CD4-positive, alpha-beta memory T cell (primary cell): Measurements from ENCODE around the gene POFUT1. TPM values are rescaled to one million over a fixed set of nuclear protein-coding genes. Genes with fewer than 3 reads are reported as not detected.
A peak's percentile ranks its signal among the peaks of the same experiment; 100 is the strongest.
"Not testable (repeated sequence)": the region's sequence is repeated elsewhere in the genome, so short reads cannot be mapped to it uniquely, and the experiment has no call there.

Experiments
- CTCF ChIA-PET: fragments of 350-600 bp; sonication (Branson Sonifier 250); formaldehyde crosslinking; loops from one replicate; lab custom pipeline; 2021; ENCODE audit warnings: inconsistent platforms; ENCODE audit not compliant: partially characterized antibody; lab: Charles Lee
- POLR2A ChIA-PET: fragments of 350-600 bp; sonication (Branson Sonifier 250); formaldehyde crosslinking; loops from one replicate; lab custom pipeline; 2021; ENCODE audit not compliant: partially characterized antibody; lab: Charles Lee
- DNase-seq, 5 donors: peaks; one replicate each; pipeline versions ENCODE4 v3.0.0 to v3.0.0-alpha.2; 2020 to 2022; ENCODE audit warnings: mixed read lengths in 1 of 5
- H3K27ac ChIP-seq: one replicate; pipeline ENCODE4 v1.7.0; 2013; ENCODE audit warnings: low read depth, low read length
- H3K27me3 ChIP-seq: 2 replicates; pipeline ENCODE4 v1.7.0; 2013; ENCODE audit warnings: mild to moderate bottlenecking, low read length, moderate library complexity; ENCODE audit not compliant: insufficient read depth
- H3K36me3 ChIP-seq: 2 replicates; pipeline ENCODE4 v1.7.0; 2013; ENCODE audit warnings: mild to moderate bottlenecking, low read length, moderate library complexity; ENCODE audit not compliant: insufficient read depth
- H3K4me1 ChIP-seq: 2 replicates; pipeline ENCODE4 v1.7.0; 2013; ENCODE audit warnings: mild to moderate bottlenecking, low read length, moderate library complexity; ENCODE audit not compliant: insufficient read depth
- H3K4me3 ChIP-seq, 2 donors: one replicate each; pipeline ENCODE4 v1.7.0; 2013; ENCODE audit warnings: low read length in 2 of 2, mild to moderate bottlenecking in 1 of 2
- H3K9me3 ChIP-seq, 2 donors: one replicate each; pipeline ENCODE4 v1.7.0; 2013; ENCODE audit warnings: low read length in 2 of 2, control low read depth in 1 of 2; ENCODE audit not compliant: control insufficient read depth in 1 of 2
- H3K27ac Mint-ChIP-seq, 7 donors: one replicate each; pipeline ENCODE4 v1.8.0; 2020 to 2021; ENCODE audit warnings: mixed read lengths in 7 of 7, mild to moderate bottlenecking in 6 of 7, inconsistent platforms in 3 of 7, moderate library complexity in 3 of 7
- H3K27me3 Mint-ChIP-seq, 2 donors: one replicate each; pipeline ENCODE4 v1.8.0; 2020 to 2021; ENCODE audit warnings: mixed read lengths in 2 of 2
- H3K36me3 Mint-ChIP-seq, 2 donors: one replicate each; pipeline ENCODE4 v1.8.0; 2020 to 2021; ENCODE audit warnings: mixed read lengths in 2 of 2, inconsistent platforms in 1 of 2, mild to moderate bottlenecking in 1 of 2
- H3K4me1 Mint-ChIP-seq, 4 donors: one replicate each; pipeline ENCODE4 v1.8.0; 2020 to 2021; ENCODE audit warnings: mixed read lengths in 4 of 4, mild to moderate bottlenecking in 1 of 4
- H3K4me3 Mint-ChIP-seq, 8 donors: one replicate each; pipeline ENCODE4 v1.8.0; 2020 to 2021; ENCODE audit warnings: mixed read lengths in 8 of 8, mild to moderate bottlenecking in 7 of 8, moderate library complexity in 6 of 8, inconsistent platforms in 3 of 8
- H3K9me3 Mint-ChIP-seq, 8 donors: one replicate each; pipeline ENCODE4 v1.8.0; 2020 to 2021; ENCODE audit warnings: mixed read lengths in 8 of 8, mild to moderate bottlenecking in 5 of 8, inconsistent platforms in 3 of 8, moderate library complexity in 1 of 8
- intact Hi-C: fragments of 100-400 bp; cut with micrococcal nuclease; formaldehyde crosslinking; loops from one replicate; pipeline ENCODE4 v1.15.1; 2023
- polyA plus RNA-seq, 2 donors: library from polyadenylated mRNA; unstranded; fragments of 300-500 nt; fragmentation: Illumina TruSeq; gene quantifications; one replicate each; pipeline ENCODE4 v1.2.3, GENCODE V29; 2021
- total RNA-seq, 2 experiments: library from RNA; stranded (reverse); gene quantifications; one replicate each; pipeline ENCODE4 v1.2.3, GENCODE V29; 2021

The POFUT1 gene
- total and polyA plus RNA-seq, 4 experiments from 2014 or later, result 13.0 to 20.8 (median 18.7) TPM

GRCh38 chr20:32164984-32165735, 42.5 kb upstream of the POFUT1 start:
- POLR2A ChIA-PET, result no interaction called here
- CTCF ChIA-PET, result no interaction called here
- peaks cover 54 to 60% of the 10 kb centered on the region in 2 donors for H3K36me3 Mint-ChIP-seq

GRCh38 chr20:32165836-32166545, 41.7 kb upstream of the POFUT1 start:
- Mint-ChIP-seq H3K36me3 (peaks cover 53 to 55% of the 10 kb centered on the region in 2 donors), H3K27me3 (no peaks in the 10 kb centered on the region), H3K4me1 (peaks cover 0 to 3% (median 0%) of the 10 kb centered on the region in 4 donors), H3K4me3 (no peak overlapping the region), H3K27ac (no peak overlapping the region), H3K9me3 (no peaks in the 10 kb centered on the region)
- CTCF ChIA-PET, result no interaction called here
- peaks cover 39% of the 10 kb centered on the region for H3K36me3 ChIP-seq
- H3K4me1 ChIP-seq, result no peaks in the 10 kb centered on the region
- POLR2A ChIA-PET, result no interaction called here
- no peak overlapping the region for H3K27ac ChIP-seq
- H3K27me3 ChIP-seq, result no peaks in the 10 kb centered on the region
- no peak overlapping the region for H3K4me3 ChIP-seq
- DNase-seq, result no peak
- no peaks in the 10 kb centered on the region for H3K9me3 ChIP-seq
- intact Hi-C loops, result no loop called here

More at GRCh38 chr20:32164984-32165735, 42.5 kb upstream of the POFUT1 start:
- Histone ChIP-seq H3K4me1 (no peaks in the 10 kb centered on the region), H3K36me3 (peaks cover 43% of the 10 kb centered on the region), H3K4me3 (no peak overlapping the region), H3K27me3 (no peaks in the 10 kb centered on the region), H3K9me3 (no peaks in the 10 kb centered on the region), H3K27ac (no peak overlapping the region)
- no peaks in the 10 kb centered on the region for H3K9me3 Mint-ChIP-seq
- peaks cover 0 to 3% (median 0%) of the 10 kb centered on the region in 4 donors for H3K4me1 Mint-ChIP-seq
- no peaks in the 10 kb centered on the region for H3K27me3 Mint-ChIP-seq
- intact Hi-C loops, result no loop called here
- peak overlapping the region in 1 of 8 donors; percentile 23 for H3K4me3 Mint-ChIP-seq
- H3K27ac Mint-ChIP-seq, result no peak overlapping the region
- no peak for DNase-seq

- H3K4me1 ChIP-seq, result no peaks in the 10 kb centered on the region
- Mint-ChIP-seq H3K27me3 (no peaks in the 10 kb centered on the region), H3K36me3 (peaks cover 37 to 39% of the 10 kb centered on the region in 2 donors), H3K4me3 (no peak overlapping the region), H3K9me3 (no peaks in the 10 kb centered on the region), H3K27ac (peak overlapping the region in 4 of 7 donors; percentile 4 to 39 (median 14)), H3K4me1 (peaks cover 0 to 3% (median 0%) of the 10 kb centered on the region in 4 donors)
- no peak for DNase-seq
- intact Hi-C loops, result no loop called here
- no peaks in the 10 kb centered on the region for H3K27me3 ChIP-seq
- peaks cover 23% of the 10 kb centered on the region for H3K36me3 ChIP-seq
- ChIA-PET CTCF (no interaction called here), POLR2A (no interaction called here)
- no peaks in the 10 kb centered on the region for H3K9me3 ChIP-seq
- no peak overlapping the region for H3K4me3 ChIP-seq
- no peak overlapping the region for H3K27ac ChIP-seq
Measured at GRCh38 chr20:32167552-32167951, 40.1 kb upstream of the POFUT1 start.

- Mint-ChIP-seq H3K27ac (peak overlapping the region in 2 of 7 donors; percentile 63 to 74), H3K9me3 (no peaks in the 10 kb centered on the region), H3K36me3 (peaks cover 34 to 35% of the 10 kb centered on the region in 2 donors), H3K4me1 (peaks cover 0 to 3% (median 0%) of the 10 kb centered on the region in 4 donors), H3K4me3 (no peak overlapping the region), H3K27me3 (no peaks in the 10 kb centered on the region)
- no peak overlapping the region for H3K4me3 ChIP-seq
- CTCF ChIA-PET, result no interaction called here
- no peak overlapping the region for H3K27ac ChIP-seq
- H3K9me3 ChIP-seq, result no peaks in the 10 kb centered on the region
- no peaks in the 10 kb centered on the region for H3K4me1 ChIP-seq
- no peaks in the 10 kb centered on the region for H3K27me3 ChIP-seq
- intact Hi-C loops, result no loop called here
- no peak for DNase-seq
- H3K36me3 ChIP-seq, result peaks cover 20% of the 10 kb centered on the region
- POLR2A ChIA-PET, result no interaction called here
Measured at GRCh38 chr20:32168184-32168910, 39.3 kb upstream of the POFUT1 start.

GRCh38 chr20:32177696-32178095, 30.0 kb upstream of the POFUT1 start:
- H3K4me1 Mint-ChIP-seq, DNase-seq, H3K27ac Mint-ChIP-seq, H3K4me1 ChIP-seq, H3K36me3 Mint-ChIP-seq, H3K27ac ChIP-seq, H3K9me3 ChIP-seq, H3K27me3 Mint-ChIP-seq, H3K27me3 ChIP-seq, H3K4me3 ChIP-seq, intact Hi-C loops, H3K9me3 Mint-ChIP-seq, H3K36me3 ChIP-seq, H3K4me3 Mint-ChIP-seq, POLR2A ChIA-PET, CTCF ChIA-PET: not testable (repeated sequence)

- H3K4me3 Mint-ChIP-seq, result no peak overlapping the region
- H3K9me3 ChIP-seq, result no peaks in the 10 kb centered on the region
- no peaks in the 10 kb centered on the region for H3K4me1 ChIP-seq
- H3K4me3 ChIP-seq, result no peak overlapping the region
- no peaks in the 10 kb centered on the region for H3K36me3 ChIP-seq
- no peaks in the 10 kb centered on the region for H3K27me3 ChIP-seq
- H3K4me1 Mint-ChIP-seq, result peaks cover 0 to 1% (median 0%) of the 10 kb centered on the region in 4 donors
- H3K9me3 Mint-ChIP-seq, result no peaks in the 10 kb centered on the region
- ChIA-PET CTCF (no interaction called here), POLR2A (interaction anchor here (2.2 kb wide), 1 partner anchor 10 kb away, joined by 6 read pairs; no protein-coding TSS in a partner anchor)
- H3K36me3 Mint-ChIP-seq, result no peaks in the 10 kb centered on the region
- H3K27me3 Mint-ChIP-seq, result no peaks in the 10 kb centered on the region
- intact Hi-C loops, result no loop called here
- DNase-seq, result no peak
- no peak overlapping the region for H3K27ac ChIP-seq
- H3K27ac Mint-ChIP-seq, result no peak overlapping the region
Measured at GRCh38 chr20:32179515-32179914, 28.2 kb upstream of the POFUT1 start.

- Mint-ChIP-seq H3K9me3 (no peaks in the 10 kb centered on the region), H3K36me3 (no peaks in the 10 kb centered on the region), H3K27ac (peak overlapping the region in 1 of 7 donors; percentile 41), H3K4me3 (no peak overlapping the region), H3K4me1 (peaks cover 0 to 1% (median 0%) of the 10 kb centered on the region in 4 donors), H3K27me3 (no peaks in the 10 kb centered on the region)
- intact Hi-C loops, result no loop called here
- no peak for DNase-seq
- Histone ChIP-seq H3K36me3 (no peaks in the 10 kb centered on the region), H3K27ac (no peak overlapping the region), H3K27me3 (no peaks in the 10 kb centered on the region), H3K4me3 (no peak overlapping the region), H3K9me3 (no peaks in the 10 kb centered on the region), H3K4me1 (no peaks in the 10 kb centered on the region)
- ChIA-PET CTCF (no interaction called here), POLR2A (interaction anchor here (2.2 kb wide), 1 partner anchor 10 kb away, joined by 6 read pairs; no protein-coding TSS in a partner anchor)
Measured at GRCh38 chr20:32179934-32180333, 27.7 kb upstream of the POFUT1 start.
